ENCODE measurements around the gene ABLIM2.

Gene ABLIM2

GRCh38 chr4:8097721-8098345, 60.8 kb downstream of the ABLIM2 start:
- no peak overlapping the region for H3K4me2 ChIP-seq (ENCODE audit: low read depth, low read length, poor library complexity, severe bottlenecking)
- H3K79me2 ChIP-seq (ENCODE audit: insufficient read depth, low read length): no peaks in the 10 kb centered on the region
- H3K36me3 ChIP-seq (ENCODE audit: low read length): no peaks in the 10 kb centered on the region
- H3K9me2 ChIP-seq (replicated peaks; ENCODE audit: insufficient read depth, low read length): no peaks in the 10 kb centered on the region
- no peak overlapping the region for H3K4me3 ChIP-seq (ENCODE audit: insufficient read depth, low read length, poor library complexity, severe bottlenecking)
- no peaks in the 10 kb centered on the region for H3K27me3 ChIP-seq (ENCODE audit: low read length)
- H4K20me1 ChIP-seq (ENCODE audit: low read depth, low read length): no peaks in the 10 kb centered on the region
- H3F3A ChIP-seq (ENCODE audit: insufficient read depth): no peaks in the 10 kb centered on the region
- H3K9ac ChIP-seq (ENCODE audit: low read length): no peak overlapping the region
- no peaks in the 10 kb centered on the region; the same call in 1 of the 2 replicates for H3K9me3 ChIP-seq (ENCODE audit: insufficient read depth, low read length)
- TF ChIP-seq EZH2phosphoT487 (conservative IDR thresholded peaks at IDR 0.05; ENCODE audit: low read length) (no peak), CTCF (IDR thresholded peaks at IDR 0.05; ENCODE audit: insufficient read depth, low read length, poor library complexity, severe bottlenecking) (no peak)
- no peak overlapping the region for H3K27ac ChIP-seq (ENCODE audit: low read depth, low read length)
- H2AFZ ChIP-seq (ENCODE audit: low read depth, low read length, severe bottlenecking): no peak overlapping the region

- Histone ChIP-seq H3K79me2 (ENCODE audit: insufficient read depth, low read length) (no peaks in the 10 kb centered on the region), H3K9ac (ENCODE audit: low read length) (no peak overlapping the region), H3K4me3 (ENCODE audit: insufficient read depth, low read length, poor library complexity, severe bottlenecking) (no peak overlapping the region), H3K9me2 (replicated peaks; ENCODE audit: insufficient read depth, low read length) (no peaks in the 10 kb centered on the region), H3K9me3 (ENCODE audit: insufficient read depth, low read length) (no peaks in the 10 kb centered on the region; the same call in 1 of the 2 replicates), H3K27me3 (ENCODE audit: low read length) (no peaks in the 10 kb centered on the region), H4K20me1 (ENCODE audit: low read depth, low read length) (no peaks in the 10 kb centered on the region), H3K27ac (ENCODE audit: low read depth, low read length) (no peak overlapping the region), H3K4me2 (ENCODE audit: low read depth, low read length, poor library complexity, severe bottlenecking) (no peak overlapping the region), H3K36me3 (ENCODE audit: low read length) (no peaks in the 10 kb centered on the region), H2AFZ (ENCODE audit: low read depth, low read length, severe bottlenecking) (no peak overlapping the region), H3F3A (ENCODE audit: insufficient read depth) (no peaks in the 10 kb centered on the region)
- TF ChIP-seq CTCF (IDR thresholded peaks at IDR 0.05; ENCODE audit: insufficient read depth, low read length, poor library complexity, severe bottlenecking): no peak
- no peak for TF ChIP-seq EZH2phosphoT487 (conservative IDR thresholded peaks at IDR 0.05; ENCODE audit: low read length)
These were observed 61.5 kb downstream of the ABLIM2 start for GRCh38 chr4:8097141-8097541.

- no peak overlapping the region for H3K4me3 ChIP-seq (ENCODE audit: insufficient read depth, low read length, poor library complexity, severe bottlenecking)
- no peaks in the 10 kb centered on the region for H4K20me1 ChIP-seq (ENCODE audit: low read depth, low read length)
- no peaks in the 10 kb centered on the region for H3K79me2 ChIP-seq (ENCODE audit: insufficient read depth, low read length)
- no peak overlapping the region for H2AFZ ChIP-seq (ENCODE audit: low read depth, low read length, severe bottlenecking)
- no peak overlapping the region for H3K4me2 ChIP-seq (ENCODE audit: low read depth, low read length, poor library complexity, severe bottlenecking)
- no peaks in the 10 kb centered on the region for H3F3A ChIP-seq (ENCODE audit: insufficient read depth)
- H3K9me3 ChIP-seq (ENCODE audit: insufficient read depth, low read length): no peaks in the 10 kb centered on the region; the same call in 1 of the 2 replicates
- H3K9ac ChIP-seq (ENCODE audit: low read length): no peak overlapping the region
- no peaks in the 10 kb centered on the region for H3K9me2 ChIP-seq (replicated peaks; ENCODE audit: insufficient read depth, low read length)
- no peak for TF ChIP-seq EZH2phosphoT487 (conservative IDR thresholded peaks at IDR 0.05; ENCODE audit: low read length)
- TF ChIP-seq CTCF (IDR thresholded peaks at IDR 0.05; ENCODE audit: insufficient read depth, low read length, poor library complexity, severe bottlenecking): no peak
- H3K36me3 ChIP-seq (ENCODE audit: low read length): no peaks in the 10 kb centered on the region
- no peaks in the 10 kb centered on the region for H3K27me3 ChIP-seq (ENCODE audit: low read length)
- H3K27ac ChIP-seq (ENCODE audit: low read depth, low read length): no peak overlapping the region
These were observed 61.9 kb downstream of the ABLIM2 start for GRCh38 chr4:8096690-8097061.
